Right lobe of liver (tissue), 6 donors: Measurements from ENCODE around the gene SLC38A2. TPM values are rescaled to one million over a fixed set of nuclear protein-coding genes. Genes with fewer than 3 reads are reported as not detected.

Experiments used
- ATAC-seq, 4 donors: fragments of 200-7000 bp; cut with Tn5 transposase; one replicate each; pipeline ENCODE4 v1.9.1; 2020; ENCODE audit warnings: mild to moderate bottlenecking in 4 of 4, moderate library complexity in 4 of 4
- DNase-seq, 3 donors: peaks; one replicate each; pipeline ENCODE4 v3.0.0-alpha.2; 2020
- H3K27ac ChIP-seq, 3 donors: fragments of 200-600 bp; one replicate each; pipeline ENCODE4 v1.8.0; 2022
- H3K27me3 ChIP-seq, 2 donors: fragments of 200-600 bp; one replicate each; pipeline ENCODE4 v1.8.0; 2022
- H3K36me3 ChIP-seq, 4 donors: fragments of 200-600 bp; sonication (generic) in 1 of 4; one replicate each; pipeline versions ENCODE4 v1.5.1 to v1.8.0; 2017 to 2022; ENCODE audit warnings: control low read depth in 1 of 4
- H3K4me1 ChIP-seq, 4 donors: fragments of 200-600 bp; sonication (generic) in 1 of 4; one replicate each; pipeline versions ENCODE4 v1.5.1 to v1.8.0; 2017 to 2022; ENCODE audit warnings: control low read depth in 1 of 4
- H3K4me3 ChIP-seq, 3 donors: fragments of 200-600 bp; one replicate each; pipeline ENCODE4 v1.8.0; 2022
- H3K9me3 ChIP-seq, 4 donors: fragments of 200-600 bp; sonication (generic) in 1 of 4; one replicate each; pipeline versions ENCODE4 v1.5.1 to v1.8.0; 2017 to 2022; ENCODE audit warnings: control low read depth in 1 of 4
- CTCF ChIP-seq, 4 donors: fragments of 200-600 bp in 3 of 4; fragments of 450-650 bp in 1 of 4; IDR thresholded peaks; one replicate each; pipeline versions ENCODE4 v1.5.1 to v1.8.0; 2016 to 2022; ENCODE audit warnings: antibody characterized with exemption in 4 of 4, mild to moderate bottlenecking in 2 of 4
- POLR2A ChIP-seq: fragments of 450-650 bp; IDR thresholded peaks from one replicate; pipeline ENCODE4 v1.6.1; 2017; ENCODE audit warnings: antibody characterized with exemption, mild to moderate bottlenecking
- WGBS: methylation state at CpG from one replicate; pipeline ENCODE4 v1.1.6; 2018; ENCODE audit warnings: low coverage, low lambda C conversion rate; ENCODE audit not compliant: insufficient coverage; ENCODE audit errors: missing lambda C conversion rate; 5-methylcytosine and 5-hydroxymethylcytosine counted together
- intact Hi-C, 2 donors: fragments of 100-400 bp; cut with DNase I; formaldehyde crosslinking; loops; one replicate each; pipeline versions ENCODE4 v1.11.2 to v1.14.1; 2022
- total RNA-seq, 6 experiments: library from RNA; depleted of rRNA in 2 of 6; stranded (reverse); fragments of >200 nt in 2 of 6; fragmentation: NEBNext Ultra II Directional in 3 of 6; extraction: Animal tissue kit (Norgen Biotek cat#: 25700) in 3 of 6; gene quantifications; one replicate each; pipeline versions ENCODE4 v1.1.0 to v1.2.4, GENCODE V29; 2016 to 2023
- donor health status: DM: no; HTN: yes; CAD: no.
- donor health status: DM: no; HTN: no; CAD: no.
- donor health status: DM: no; HTN: no; CAD: no.
- donor health status: DM: no; HTN: yes; CAD: no.
- donor health status: DM: no; HTN: yes; CAD: no.

Gene SLC38A2
- total RNA-seq, 6 experiments from 2014 or later, result 77.0 to 463 (median 290) TPM

- no peak overlapping the region for H3K27ac ChIP-seq
- H3K36me3 ChIP-seq, result peaks cover 0 to 16% (median 6%) of the 10 kb centered on the region in 4 donors
- TF ChIP-seq POLR2A, result no peak
- no peak for TF ChIP-seq CTCF (IDR thresholded peaks at IDR 0.05)
- ATAC-seq (no peak), DNase-seq (no peak)
- no peaks in the 10 kb centered on the region for H3K9me3 ChIP-seq
- no peaks in the 10 kb centered on the region for H3K27me3 ChIP-seq
- peaks cover 0 to 2% (median 0%) of the 10 kb centered on the region in 4 donors for H3K4me1 ChIP-seq
- 25% methylated on average over 1 of the region's 1 CpG for WGBS
- intact Hi-C loops, result loop anchor here in 1 of 2 donors (10.0 kb wide), 1 partner anchor 300 kb away; no protein-coding TSS in a partner anchor
- no peak overlapping the region for H3K4me3 ChIP-seq
These were observed 17.8 kb downstream of the SLC38A2 start for GRCh38 chr12:46354802-46355199.

- WGBS, result 64% methylated on average over 5 of the region's 5 CpGs
- H3K36me3 ChIP-seq, result peaks cover 0 to 11% (median 1%) of the 10 kb centered on the region in 4 donors
- no peak for DNase-seq
- ATAC-seq, result peak in 2 of 4 donors; percentile 8 to 31
- no peak overlapping the region for H3K27ac ChIP-seq
- H3K9me3 ChIP-seq, result no peaks in the 10 kb centered on the region
- no peaks in the 10 kb centered on the region for H3K4me1 ChIP-seq
- intact Hi-C loops, result loop anchor here in 1 of 2 donors (10.0 kb wide), 1 partner anchor 301 kb away; no protein-coding TSS in a partner anchor
- no peaks in the 10 kb centered on the region for H3K27me3 ChIP-seq
- TF ChIP-seq POLR2A, result no peak
- TF ChIP-seq CTCF (IDR thresholded peaks at IDR 0.05), result peak; percentile 14 to 22 (median 19)
- H3K4me3 ChIP-seq, result no peak overlapping the region
These were observed 18.3 kb downstream of the SLC38A2 start for GRCh38 chr12:46354111-46354801.

GRCh38 chr12:46351886-46352650 is 20.5 kb downstream of the SLC38A2 start:
- Histone ChIP-seq H3K4me1 (no peaks in the 10 kb centered on the region), H3K9me3 (no peaks in the 10 kb centered on the region), H3K4me3 (no peak overlapping the region), H3K27ac (no peak overlapping the region), H3K36me3 (no peaks in the 10 kb centered on the region), H3K27me3 (no peaks in the 10 kb centered on the region)
- WGBS, result 52% methylated on average over 2 of the region's 2 CpGs
- no peak for ATAC-seq
- TF ChIP-seq POLR2A (no peak), CTCF (IDR thresholded peaks at IDR 0.05) (no peak)
- intact Hi-C loops, result loop anchor here in 1 of 2 donors (10.0 kb wide), 1 partner anchor 303 kb away; no protein-coding TSS in a partner anchor
- no peak for DNase-seq

GRCh38 chr12:46351138-46351537 is 21.4 kb downstream of the SLC38A2 start:
- DNase-seq (no peak), ATAC-seq (no peak)
- no peaks in the 10 kb centered on the region for H3K4me1 ChIP-seq
- H3K4me3 ChIP-seq, result no peak overlapping the region
- H3K36me3 ChIP-seq, result no peaks in the 10 kb centered on the region
- TF ChIP-seq POLR2A, result no peak
- TF ChIP-seq CTCF (IDR thresholded peaks at IDR 0.05), result no peak
- intact Hi-C loops, result loop anchor here in 1 of 2 donors (10.0 kb wide), 1 partner anchor 304 kb away; no protein-coding TSS in a partner anchor
- H3K9me3 ChIP-seq, result no peaks in the 10 kb centered on the region
- no peak overlapping the region for H3K27ac ChIP-seq
- no peaks in the 10 kb centered on the region for H3K27me3 ChIP-seq
- 41% methylated on average over 1 of the region's 1 CpG for WGBS
